ENCODE data around the gene MRPL44. TPM values are rescaled to one million over a fixed set of nuclear protein-coding genes. Genes with fewer than 3 reads are reported as not detected.

Gene MRPL44
- total and polyA plus RNA-seq, 2 of the 13 experiments (the other 11 are each of a cell fraction or from before 2014, with no cell fraction given) = 38.4 to 78.0 TPM

DNA sequence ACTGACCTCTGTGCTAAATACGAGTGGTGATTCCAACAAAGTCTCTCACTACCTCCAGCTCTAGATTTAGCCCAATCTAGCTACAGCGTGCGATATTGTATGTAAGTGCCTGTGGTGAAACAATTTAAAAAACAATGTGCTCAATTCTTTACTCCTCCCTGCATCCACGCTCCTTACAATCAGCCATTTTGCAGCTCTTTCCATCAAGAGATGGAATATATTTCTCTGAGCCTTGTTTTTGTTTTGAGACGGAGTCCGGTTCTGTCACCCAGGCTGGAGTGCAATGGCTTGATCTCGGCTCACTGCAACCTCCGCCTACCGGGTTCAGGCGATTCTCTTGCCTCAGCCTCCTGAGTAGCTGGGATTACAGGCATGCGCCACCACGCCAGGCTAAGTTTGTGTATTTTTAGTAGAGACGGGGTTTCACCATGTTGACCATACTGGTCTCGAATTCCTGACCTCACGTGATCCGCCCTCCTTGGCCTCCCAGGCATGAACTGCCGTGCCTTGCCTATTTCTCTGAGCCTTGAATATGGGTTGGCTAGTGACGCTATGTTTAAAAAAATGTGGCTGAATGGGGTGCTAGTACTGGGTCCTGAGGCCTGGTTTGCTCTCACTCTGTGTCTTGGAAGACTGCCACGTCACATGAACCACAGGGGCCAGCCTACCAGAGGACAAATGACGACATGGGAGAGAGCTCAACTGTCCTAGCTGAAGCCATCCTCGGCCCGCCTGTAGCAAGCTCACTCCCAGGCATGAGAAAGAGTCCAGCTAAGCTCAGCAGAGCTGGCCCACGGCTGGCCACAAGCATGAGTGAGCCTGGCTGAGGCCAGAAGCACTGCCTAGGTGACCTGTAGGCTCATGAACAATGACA is 26.9 kb upstream of the MRPL44 start (continued):
- TF ChIP-seq, protein P1, sequence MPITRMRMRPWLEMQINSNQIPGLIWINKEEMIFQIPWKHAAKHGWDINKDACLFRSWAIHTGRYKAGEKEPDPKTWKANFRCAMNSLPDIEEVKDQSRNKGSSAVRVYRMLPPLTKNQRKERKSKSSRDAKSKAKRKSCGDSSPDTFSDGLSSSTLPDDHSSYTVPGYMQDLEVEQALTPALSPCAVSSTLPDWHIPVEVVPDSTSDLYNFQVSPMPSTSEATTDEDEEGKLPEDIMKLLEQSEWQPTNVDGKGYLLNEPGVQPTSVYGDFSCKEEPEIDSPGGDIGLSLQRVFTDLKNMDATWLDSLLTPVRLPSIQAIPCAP (CRISPR knock-in tag; IDR thresholded peaks at IDR 0.05; ENCODE audit: low read depth) = no peak
- TF ChIP-seq MAFK (conservative IDR thresholded peaks at IDR 0.05 in 1 of 2, IDR thresholded peaks at IDR 0.05 in 1 of 2; ENCODE audit: low read length in 2 of 2) = peak; percentile 22 to 88; a peak in 3 of 4 replicates
- TF ChIP-seq, protein P2, sequence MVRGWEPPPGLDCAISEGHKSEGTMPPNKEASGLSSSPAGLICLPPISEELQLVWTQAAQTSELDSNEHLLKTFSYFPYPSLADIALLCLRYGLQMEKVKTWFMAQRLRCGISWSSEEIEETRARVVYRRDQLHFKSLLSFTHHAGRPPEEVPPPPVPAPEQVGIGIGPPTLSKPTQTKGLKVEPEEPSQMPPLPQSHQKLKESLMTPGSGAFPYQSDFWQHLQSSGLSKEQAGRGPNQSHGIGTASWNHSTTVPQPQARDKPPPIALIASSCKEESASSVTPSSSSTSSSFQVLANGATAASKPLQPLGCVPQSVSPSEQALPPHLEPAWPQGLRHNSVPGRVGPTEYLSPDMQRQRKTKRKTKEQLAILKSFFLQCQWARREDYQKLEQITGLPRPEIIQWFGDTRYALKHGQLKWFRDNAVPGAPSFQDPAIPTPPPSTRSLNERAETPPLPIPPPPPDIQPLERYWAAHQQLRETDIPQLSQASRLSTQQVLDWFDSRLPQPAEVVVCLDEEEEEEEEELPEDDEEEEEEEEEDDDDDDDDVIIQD (CRISPR knock-in tag; IDR thresholded peaks at IDR 0.05; ENCODE audit: low read depth) = peak; percentile 94
- TF ChIP-seq NONO (IDR thresholded peaks at IDR 0.05) = no peak
- 0 out of 2 replicates have a peak, but pooled peaks have one; percentile 19 for TF ChIP-seq NONO (CRISPR knock-in tag; conservative IDR thresholded peaks at IDR 0.05)
- TF ChIP-seq, protein P3, sequence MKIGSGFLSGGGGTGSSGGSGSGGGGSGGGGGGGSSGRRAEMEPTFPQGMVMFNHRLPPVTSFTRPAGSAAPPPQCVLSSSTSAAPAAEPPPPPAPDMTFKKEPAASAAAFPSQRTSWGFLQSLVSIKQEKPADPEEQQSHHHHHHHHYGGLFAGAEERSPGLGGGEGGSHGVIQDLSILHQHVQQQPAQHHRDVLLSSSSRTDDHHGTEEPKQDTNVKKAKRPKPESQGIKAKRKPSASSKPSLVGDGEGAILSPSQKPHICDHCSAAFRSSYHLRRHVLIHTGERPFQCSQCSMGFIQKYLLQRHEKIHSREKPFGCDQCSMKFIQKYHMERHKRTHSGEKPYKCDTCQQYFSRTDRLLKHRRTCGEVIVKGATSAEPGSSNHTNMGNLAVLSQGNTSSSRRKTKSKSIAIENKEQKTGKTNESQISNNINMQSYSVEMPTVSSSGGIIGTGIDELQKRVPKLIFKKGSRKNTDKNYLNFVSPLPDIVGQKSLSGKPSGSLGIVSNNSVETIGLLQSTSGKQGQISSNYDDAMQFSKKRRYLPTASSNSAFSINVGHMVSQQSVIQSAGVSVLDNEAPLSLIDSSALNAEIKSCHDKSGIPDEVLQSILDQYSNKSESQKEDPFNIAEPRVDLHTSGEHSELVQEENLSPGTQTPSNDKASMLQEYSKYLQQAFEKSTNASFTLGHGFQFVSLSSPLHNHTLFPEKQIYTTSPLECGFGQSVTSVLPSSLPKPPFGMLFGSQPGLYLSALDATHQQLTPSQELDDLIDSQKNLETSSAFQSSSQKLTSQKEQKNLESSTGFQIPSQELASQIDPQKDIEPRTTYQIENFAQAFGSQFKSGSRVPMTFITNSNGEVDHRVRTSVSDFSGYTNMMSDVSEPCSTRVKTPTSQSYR (CRISPR knock-in tag; IDR thresholded peaks at IDR 0.05; ENCODE audit: borderline replicate concordance) = peak; percentile 30; the same call in 1 of the 2 replicates
- TF ChIP-seq DNMT1 (CRISPR knock-in tag; IDR thresholded peaks at IDR 0.05) = peak; percentile 89
- TF ChIP-seq, protein P4, sequence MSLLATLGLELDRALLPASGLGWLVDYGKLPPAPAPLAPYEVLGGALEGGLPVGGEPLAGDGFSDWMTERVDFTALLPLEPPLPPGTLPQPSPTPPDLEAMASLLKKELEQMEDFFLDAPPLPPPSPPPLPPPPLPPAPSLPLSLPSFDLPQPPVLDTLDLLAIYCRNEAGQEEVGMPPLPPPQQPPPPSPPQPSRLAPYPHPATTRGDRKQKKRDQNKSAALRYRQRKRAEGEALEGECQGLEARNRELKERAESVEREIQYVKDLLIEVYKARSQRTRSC (CRISPR knock-in tag; IDR thresholded peaks at IDR 0.05; ENCODE audit: low read depth) = 0 out of 2 replicates have a peak, but pooled peaks have one; percentile 88
- TF ChIP-seq, protein P5, sequence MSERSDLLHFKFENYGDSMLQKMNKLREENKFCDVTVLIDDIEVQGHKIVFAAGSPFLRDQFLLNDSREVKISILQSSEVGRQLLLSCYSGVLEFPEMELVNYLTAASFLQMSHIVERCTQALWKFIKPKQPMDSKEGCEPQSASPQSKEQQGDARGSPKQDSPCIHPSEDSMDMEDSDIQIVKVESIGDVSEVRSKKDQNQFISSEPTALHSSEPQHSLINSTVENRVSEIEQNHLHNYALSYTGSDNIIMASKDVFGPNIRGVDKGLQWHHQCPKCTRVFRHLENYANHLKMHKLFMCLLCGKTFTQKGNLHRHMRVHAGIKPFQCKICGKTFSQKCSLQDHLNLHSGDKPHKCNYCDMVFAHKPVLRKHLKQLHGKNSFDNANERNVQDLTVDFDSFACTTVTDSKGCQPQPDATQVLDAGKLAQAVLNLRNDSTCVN (CRISPR knock-in tag; IDR thresholded peaks at IDR 0.05; ENCODE audit: borderline replicate concordance) = peak; percentile 76
- peak; percentile 99 for TF ChIP-seq ZNF556 (CRISPR knock-in tag; IDR thresholded peaks at IDR 0.05; ENCODE audit: borderline replicate concordance)
- peak; percentile 89 for TF ChIP-seq BORCS8-MEF2B (CRISPR knock-in tag; IDR thresholded peaks at IDR 0.05)
- TF ChIP-seq, protein P6, sequence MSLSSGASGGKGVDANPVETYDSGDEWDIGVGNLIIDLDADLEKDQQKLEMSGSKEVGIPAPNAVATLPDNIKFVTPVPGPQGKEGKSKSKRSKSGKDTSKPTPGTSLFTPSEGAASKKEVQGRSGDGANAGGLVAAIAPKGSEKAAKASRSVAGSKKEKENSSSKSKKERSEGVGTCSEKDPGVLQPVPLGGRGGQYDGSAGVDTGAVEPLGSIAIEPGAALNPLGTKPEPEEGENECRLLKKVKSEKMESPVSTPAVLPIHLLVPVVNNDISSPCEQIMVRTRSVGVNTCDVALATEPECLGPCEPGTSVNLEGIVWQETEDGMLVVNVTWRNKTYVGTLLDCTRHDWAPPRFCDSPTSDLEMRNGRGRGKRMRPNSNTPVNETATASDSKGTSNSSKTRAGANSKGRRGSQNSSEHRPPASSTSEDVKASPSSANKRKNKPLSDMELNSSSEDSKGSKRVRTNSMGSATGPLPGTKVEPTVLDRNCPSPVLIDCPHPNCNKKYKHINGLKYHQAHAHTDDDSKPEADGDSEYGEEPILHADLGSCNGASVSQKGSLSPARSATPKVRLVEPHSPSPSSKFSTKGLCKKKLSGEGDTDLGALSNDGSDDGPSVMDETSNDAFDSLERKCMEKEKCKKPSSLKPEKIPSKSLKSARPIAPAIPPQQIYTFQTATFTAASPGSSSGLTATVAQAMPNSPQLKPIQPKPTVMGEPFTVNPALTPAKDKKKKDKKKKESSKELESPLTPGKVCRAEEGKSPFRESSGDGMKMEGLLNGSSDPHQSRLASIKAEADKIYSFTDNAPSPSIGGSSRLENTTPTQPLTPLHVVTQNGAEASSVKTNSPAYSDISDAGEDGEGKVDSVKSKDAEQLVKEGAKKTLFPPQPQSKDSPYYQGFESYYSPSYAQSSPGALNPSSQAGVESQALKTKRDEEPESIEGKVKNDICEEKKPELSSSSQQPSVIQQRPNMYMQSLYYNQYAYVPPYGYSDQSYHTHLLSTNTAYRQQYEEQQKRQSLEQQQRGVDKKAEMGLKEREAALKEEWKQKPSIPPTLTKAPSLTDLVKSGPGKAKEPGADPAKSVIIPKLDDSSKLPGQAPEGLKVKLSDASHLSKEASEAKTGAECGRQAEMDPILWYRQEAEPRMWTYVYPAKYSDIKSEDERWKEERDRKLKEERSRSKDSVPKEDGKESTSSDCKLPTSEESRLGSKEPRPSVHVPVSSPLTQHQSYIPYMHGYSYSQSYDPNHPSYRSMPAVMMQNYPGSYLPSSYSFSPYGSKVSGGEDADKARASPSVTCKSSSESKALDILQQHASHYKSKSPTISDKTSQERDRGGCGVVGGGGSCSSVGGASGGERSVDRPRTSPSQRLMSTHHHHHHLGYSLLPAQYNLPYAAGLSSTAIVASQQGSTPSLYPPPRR (CRISPR knock-in tag; IDR thresholded peaks at IDR 0.05; ENCODE audit: borderline replicate concordance) = peak; percentile 75; the same call in 1 of the 2 replicates
- peak; percentile 81; the same call in 1 of the 2 replicates for TF ChIP-seq ZNF33A (CRISPR knock-in tag; IDR thresholded peaks at IDR 0.05; ENCODE audit: borderline replicate concordance)
- TF ChIP-seq ZNF136 (CRISPR knock-in tag; IDR thresholded peaks at IDR 0.05; ENCODE audit: low read depth) = peak; percentile 83; the same call in 1 of the 2 replicates

All from HepG2 (cell line).